Effector CD4-positive, alpha-beta T cell (primary cell): ENCODE results near the gene PGD.
"Not testable (repeated sequence)": the region's sequence is repeated elsewhere in the genome, so short reads cannot be mapped to it uniquely, and the experiment has no call there.

Source experiments
- DNase-seq: peaks from one replicate; pipeline ENCODE4 v3.0.0-alpha.2; 2020

PGD gene

DNA sequence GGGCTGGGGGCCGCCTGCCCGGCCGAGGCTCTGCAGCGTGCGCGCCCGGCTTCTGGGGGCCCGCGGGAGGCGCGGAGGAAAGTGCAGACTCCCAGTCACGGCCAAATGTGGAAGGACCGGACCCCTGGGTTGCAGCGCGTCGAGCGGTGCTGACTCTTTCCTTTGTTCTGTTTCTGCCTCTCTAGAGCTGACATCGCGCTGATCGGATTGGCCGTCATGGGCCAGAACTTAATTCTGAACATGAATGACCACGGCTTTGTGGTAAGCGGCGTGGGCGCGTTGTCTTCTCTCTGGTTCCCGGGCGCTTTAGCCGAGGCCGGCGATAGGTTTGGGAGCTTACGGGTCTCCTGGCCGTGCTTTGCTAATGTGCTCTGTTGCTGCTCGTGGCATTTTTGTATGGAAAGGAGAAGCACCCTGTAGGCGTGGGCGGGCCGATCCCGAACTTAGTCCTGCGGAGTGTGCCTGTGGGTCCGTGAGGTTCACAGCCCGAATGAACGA is 629 bp downstream of the PGD start:
- no peak for DNase-seq

DNA sequence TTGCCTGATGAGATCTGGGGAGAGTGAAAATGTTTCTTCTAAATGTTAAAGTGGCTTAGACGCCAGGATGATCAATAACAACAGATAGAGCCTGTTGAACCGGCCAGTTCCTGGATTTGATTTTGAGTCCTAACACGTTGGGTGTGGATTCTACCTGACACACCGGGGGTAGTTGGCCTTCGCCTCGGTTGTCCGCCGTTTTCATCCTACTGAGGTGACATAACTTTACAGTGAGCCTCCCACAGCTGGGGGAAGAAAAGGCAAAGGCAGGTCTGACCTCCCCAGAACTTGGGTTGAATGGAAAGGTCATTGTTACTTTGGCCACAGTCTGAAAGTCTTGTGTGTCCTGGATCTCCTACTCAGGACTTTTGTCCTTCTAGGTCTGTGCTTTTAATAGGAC is 1.1 kb downstream of the PGD start:
- no peak for DNase-seq

DNA sequence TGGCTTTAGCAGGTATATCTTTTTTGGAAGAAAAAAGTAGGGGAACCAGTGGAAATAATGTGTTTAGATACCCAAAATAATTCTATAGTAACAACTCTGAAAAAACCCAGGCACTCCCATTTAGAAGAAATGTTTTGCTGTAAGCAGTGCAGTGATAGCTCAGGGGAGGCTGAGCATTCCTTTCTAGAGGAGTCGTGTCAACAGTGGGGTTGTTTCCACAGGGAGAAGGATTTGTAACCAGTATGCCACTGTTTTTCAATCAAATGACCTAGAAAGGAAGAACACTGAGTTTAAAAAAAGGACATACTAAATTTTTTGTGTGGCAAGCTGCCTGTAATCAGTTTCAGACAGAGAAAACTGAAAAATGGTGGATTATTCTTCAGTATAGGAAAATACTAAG is 2.4 kb downstream of the PGD start:
- DNase-seq, result no peak

DNA sequence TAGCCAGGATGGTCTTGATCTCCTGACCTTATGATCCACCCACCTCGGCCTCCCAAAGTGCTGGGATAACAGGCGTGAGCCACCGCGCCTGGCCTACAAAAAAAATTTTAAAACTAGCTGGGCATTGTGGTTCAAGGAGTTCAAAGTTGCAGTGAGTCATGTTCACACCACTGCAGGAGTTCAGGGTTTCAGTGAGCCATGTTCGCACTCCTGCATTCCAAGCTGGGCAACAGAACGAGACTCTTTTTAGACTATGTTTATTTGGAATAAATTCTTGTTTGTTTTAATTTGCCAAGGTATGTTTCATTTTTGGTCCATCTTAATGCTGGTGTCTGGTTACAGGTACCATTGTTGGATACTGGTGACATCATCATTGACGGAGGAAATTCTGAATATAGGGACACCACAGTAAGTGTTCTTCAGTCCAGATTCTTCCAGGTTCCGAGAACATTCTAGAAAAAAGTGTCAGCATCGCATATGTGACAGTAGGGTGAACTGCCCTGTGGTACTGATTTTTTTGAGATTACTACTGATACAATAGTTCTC is 3.9 kb downstream of the PGD start:
- no peak for DNase-seq

DNA sequence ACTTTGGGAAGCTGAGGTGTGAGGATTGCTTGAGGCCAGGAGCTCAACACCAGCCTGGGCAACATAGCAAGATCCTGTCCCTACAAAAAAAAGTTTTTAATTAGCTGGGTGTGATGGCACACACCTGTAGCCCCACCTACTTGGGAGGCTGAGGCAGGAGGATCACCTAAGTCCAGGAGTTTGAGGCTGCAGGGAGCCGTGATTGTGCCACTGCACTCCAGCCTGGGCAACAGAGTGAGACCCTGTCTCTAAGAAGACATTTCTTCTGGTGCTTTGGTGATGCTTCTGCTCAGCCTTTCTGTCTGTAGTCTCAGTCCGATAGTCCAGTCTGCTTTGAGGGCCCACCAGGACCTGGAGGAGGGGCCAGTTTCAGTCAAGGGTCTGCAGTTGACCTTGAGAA is 8.3 kb downstream of the PGD start:
- DNase-seq, result no peak

DNA sequence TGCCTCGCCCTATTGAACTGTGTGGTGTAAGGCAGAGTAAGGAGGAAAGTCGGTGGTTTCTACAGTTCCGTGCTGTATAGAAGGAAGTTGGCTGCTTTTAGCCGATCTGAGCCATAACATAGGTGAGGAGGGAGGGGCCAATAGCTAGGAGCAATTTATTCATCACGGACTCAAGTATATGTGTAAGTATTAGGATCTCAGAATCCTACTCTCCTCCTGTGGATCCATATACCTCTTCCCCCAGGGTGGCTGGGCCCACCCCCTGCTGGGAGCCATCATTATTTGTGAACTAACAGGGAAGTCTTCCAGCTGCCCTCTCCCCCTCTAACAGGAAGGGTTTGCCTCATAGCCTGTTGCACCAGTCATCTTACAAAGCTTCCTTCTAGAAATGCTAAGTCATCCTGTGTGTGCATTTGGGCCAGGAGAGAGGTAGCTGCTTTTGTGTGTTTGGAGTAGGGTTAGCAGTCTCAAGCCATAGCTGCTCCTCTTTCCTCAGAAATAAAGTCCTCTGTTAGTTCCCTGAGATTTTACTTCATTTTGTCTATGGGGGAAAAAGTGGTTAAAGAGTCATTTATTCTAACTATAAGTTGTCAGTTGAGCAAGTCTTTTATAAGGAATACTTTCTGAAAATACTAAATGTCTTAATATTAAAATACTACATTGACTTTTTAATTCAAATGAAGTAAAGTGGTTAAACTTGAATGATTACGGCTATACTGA is 16.5 kb downstream of the PGD start:
- no peak for DNase-seq

DNA sequence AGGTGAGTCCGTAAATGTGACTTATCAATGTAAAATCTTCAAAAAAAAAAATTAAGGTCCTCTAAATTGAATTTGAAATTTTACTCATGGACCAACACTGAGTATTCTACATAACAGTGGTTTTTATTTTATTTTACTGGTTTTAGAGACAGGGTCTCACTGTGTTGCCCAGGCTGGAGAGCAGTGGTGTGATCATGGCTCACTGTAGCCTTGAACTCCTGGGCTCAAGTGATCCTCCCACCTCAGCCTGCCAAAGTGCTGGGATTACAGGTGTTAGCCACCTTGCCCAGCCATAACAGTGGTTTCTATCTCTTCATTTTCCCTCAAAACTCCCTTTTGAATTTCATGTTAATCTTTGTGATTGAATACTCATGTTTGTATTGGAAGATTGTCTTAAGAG is 17.1 kb downstream of the PGD start:
- not testable (repeated sequence) for DNase-seq

DNA sequence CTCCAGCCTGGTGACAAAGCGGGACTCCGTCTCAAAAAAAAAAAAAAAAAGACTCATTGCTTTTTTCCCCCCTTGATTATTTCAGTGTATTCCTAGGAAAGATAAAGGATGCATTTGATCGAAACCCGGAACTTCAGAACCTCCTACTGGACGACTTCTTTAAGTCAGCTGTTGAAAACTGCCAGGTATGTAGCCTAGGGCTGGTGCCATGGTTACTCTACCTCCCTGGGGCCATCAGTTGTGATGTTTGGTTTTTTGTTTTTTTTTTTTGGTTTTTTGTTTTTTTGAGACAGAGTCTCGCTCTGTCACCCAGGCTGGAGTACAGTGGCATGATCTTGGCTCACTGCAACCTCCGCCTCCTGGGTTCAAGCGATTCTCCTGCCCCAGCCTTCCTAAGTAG is 19.9 kb downstream of the PGD start:
- not testable (repeated sequence) for DNase-seq

DNA sequence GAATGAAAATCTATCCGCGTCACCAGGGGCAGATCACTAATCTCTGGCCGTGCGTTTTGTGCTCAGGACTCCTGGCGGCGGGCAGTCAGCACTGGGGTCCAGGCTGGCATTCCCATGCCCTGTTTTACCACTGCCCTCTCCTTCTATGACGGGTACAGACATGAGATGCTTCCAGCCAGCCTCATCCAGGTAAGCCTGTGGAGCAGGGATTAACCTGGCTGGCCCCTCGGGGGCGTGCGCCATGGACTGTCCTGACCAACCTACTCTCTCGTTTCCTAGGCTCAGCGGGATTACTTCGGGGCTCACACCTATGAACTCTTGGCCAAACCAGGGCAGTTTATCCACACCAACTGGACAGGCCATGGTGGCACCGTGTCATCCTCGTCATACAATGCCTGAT is 20.5 kb downstream of the PGD start:
- no peak for DNase-seq

DNA sequence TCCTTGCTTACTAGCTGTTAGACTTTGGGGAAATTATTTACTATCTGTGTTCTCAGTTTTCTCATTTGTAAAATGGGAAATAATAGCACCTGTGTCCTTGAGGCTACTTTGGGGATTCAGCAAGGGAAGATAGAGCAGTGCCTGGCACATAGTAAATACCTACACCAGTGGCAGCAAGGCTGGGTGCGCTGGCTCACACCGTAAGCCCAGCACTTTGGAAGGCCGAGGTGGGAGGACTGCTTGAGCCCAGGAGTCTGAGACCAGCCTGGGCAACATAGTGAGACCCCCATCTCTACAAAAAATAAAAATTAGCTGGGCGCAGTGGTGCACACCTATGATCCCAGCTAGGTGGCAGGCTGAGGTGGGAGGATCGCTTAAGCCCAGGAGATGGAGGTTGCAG is 22.8 kb downstream of the PGD start:
- no peak for DNase-seq

DNA sequence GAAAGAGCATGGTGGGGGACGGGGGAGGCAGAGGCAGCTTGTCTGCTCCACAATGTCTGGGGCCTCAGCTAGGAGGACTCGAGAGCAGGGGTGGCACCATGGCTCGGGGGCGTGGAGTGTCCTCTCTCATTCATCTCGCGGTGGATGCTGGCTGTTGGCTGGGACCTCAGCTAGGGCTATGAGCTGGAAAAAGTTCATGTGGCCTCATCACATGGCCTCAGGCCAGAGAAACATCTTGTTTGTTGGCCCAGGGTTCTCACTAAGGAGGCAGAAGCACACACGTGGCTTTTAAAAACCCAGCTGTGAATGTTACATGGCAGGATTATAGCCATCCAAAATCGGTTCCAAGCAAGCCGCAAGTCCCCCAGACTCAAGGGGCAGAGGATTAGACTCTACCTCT is 25.2 kb downstream of the PGD start:
- no peak for DNase-seq

DNA sequence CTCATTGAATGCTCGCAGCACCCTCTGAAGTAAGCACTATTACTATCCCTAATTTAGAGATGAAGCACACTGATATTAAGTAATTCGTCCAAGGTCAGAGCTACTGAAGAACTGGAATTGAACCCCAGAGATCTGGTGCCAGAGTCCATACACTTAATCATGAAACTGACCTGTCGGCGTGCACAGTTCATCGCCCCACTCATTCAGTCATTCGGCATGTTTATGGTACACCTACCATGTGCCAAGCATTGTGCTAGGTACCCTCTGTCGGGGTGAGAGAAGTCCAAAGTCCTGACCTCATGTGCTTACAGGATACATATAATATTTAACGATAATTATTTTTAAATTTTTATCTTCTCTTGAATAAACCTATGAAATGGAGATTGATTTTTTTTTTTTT is 25.8 kb downstream of the PGD start:
- no peak for DNase-seq

DNA sequence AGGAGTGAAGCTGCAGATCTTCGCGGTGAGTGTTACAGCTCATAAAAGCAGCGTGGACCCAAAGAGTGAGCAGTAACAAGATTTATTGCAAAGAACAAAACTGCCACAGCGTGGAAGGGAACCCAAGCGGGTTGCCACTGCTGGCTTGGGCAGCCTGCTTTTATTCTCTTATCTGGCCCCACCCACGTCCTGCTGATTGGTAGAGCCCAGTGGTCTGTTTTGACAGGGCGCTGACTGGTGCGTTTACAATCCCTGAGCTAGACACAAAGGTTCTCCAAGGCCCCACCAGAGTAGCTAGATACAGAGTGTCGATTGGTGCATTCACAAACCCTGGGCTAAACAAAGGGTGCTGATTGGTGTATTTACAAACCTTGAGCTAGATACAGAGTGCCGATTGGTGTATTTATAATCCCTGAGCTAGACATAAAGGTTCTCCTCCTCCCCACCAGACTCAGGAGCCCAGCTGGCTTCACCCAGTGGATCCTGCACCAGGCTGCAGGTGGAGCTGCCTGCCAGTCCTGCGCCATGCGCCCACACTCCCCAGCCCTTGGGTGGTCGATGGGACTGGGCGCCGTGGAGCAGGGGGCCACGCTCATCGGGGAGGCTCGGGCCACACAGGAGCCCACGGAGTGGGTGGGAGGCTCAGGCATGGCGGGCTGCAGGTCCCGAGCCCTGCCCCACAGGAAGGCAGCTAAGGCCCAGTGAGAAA is 27.1 kb downstream of the PGD start:
- DNase-seq, result not testable (repeated sequence)

DNA sequence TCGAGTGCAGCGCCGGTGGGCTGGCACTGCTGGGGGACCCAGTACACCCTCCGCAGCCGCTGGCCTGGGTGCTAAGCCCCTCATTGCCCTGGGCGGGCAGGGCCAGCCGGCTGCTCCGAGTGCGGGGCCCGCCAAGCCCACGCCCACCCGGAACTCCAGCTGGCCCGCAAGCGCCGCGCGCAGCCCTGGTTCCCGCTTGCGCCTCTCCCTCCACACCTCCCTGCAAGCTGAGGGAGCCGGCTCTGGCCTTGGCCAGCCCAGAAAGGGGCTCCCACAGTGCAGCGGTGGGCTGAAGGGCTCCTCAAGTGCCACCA is 27.6 kb downstream of the PGD start:
- DNase-seq, result not testable (repeated sequence)

DNA sequence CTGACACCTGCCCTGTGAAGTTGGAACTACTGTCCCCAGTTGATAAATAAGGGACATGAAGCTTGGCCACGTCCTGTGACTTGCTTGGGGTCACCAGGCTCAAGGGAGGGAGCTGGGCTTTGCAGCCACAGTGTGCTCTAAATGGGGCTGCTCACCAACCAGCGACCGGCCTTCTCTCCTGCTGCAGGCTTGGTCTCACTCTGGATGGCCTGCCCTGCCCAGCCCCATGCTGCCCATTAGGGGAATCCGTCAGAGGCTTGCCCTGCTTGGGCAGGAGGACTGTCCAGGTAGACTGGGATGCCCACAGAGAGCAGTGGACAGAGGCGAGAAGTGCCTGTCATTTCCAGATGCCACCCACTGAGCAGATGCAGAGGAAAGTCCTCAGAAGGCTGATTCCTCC is 30.1 kb downstream of the PGD start:
- DNase-seq, result no peak

DNA sequence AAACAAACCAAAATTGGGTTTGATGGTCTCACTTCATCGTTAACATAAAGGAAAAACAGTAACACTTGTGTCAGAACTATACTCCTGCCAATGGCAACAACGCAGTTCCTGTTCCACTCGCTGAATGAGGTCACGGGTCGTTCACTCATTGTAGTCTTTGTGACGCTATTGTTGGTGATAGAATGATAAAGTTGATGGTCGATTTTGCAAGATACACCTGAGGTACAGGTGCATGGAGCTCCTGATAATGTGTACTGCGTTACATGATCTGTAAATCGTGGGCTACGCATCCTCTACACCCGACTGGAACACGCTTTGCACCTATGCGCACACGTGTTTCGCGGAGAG is 31.0 kb downstream of the PGD start:
- DNase-seq, result no peak

DNA sequence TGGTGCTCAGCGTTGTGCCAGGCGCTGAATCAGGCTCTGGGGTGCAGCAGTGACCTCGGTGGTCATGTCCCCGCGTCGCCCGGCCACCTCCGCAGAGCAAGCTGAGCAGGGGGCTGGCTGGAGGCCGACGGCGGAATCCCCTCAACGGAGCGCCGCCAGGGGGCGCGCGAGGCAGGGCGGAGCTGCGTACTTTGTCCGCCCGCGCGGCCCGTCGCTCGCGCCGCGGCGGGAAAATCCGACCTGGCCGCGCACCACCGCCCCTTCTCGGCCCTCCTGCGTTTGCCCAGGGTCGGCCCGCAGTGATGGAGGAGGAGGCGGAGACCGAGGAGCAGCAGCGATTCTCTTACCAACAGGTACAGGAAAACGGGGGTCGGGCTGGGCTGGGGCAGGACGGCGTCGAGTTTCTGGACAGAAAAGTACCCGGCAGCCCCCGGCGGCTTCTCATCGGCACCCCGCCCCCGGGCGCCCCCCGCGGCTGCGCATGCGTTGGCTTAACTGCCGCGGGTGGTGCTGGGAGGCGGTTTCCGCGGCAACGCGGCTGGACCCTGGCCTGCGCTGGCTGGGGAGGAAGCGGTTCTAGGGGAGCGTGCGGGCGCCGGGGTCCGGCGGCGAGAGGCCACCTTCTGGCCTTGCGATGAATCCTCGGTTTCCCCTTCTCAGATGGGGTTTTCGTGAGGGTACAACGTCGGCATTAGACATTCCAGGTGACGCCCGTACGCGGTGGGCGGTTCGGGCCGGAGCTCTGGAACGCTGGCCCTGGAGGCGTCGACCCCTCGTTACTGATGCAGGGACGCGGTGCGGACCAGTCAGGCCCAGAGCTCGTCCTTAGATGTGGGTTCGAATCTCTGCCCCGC is 31.6 kb downstream of the PGD start, which contains the start of gene CENPS:
CENPS (plus strand) TSS at position 218 of the 854 bp plus-strand sequence; CDS start at position 303, 85 bp downstream.
- peak; percentile 80 for DNase-seq

DNA sequence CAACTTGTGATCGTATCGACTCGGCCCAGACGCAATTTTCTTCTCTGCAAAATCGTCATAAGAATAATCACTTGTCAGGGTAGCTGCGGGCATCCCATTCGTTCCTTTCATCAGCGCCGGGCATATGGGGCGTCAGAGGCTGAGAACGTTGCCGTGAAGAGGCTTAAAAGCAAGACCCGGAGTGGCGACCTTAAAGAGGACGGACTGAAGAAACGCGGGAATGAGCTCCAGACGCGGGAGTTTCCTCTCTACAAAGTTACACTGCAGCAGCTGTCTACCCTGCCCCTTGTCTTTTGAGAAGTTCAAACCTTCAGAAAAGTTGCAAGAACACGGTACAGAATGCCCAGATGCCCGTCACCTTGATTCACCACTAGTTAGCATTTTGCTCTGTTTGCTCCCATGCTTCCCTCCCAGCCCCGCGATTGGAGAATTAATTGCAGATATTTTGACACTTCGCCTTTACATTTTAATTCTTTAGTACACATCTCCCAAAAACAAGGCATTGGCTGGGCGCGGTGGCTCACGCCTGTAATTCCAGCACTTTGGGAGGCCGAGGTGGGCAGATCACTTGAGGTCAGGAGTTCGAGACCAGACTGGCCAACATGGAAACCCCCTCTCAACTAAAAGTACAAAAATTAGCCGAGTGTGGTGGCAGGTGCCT is 32.3 kb downstream of the PGD start:
- no peak for DNase-seq

DNA sequence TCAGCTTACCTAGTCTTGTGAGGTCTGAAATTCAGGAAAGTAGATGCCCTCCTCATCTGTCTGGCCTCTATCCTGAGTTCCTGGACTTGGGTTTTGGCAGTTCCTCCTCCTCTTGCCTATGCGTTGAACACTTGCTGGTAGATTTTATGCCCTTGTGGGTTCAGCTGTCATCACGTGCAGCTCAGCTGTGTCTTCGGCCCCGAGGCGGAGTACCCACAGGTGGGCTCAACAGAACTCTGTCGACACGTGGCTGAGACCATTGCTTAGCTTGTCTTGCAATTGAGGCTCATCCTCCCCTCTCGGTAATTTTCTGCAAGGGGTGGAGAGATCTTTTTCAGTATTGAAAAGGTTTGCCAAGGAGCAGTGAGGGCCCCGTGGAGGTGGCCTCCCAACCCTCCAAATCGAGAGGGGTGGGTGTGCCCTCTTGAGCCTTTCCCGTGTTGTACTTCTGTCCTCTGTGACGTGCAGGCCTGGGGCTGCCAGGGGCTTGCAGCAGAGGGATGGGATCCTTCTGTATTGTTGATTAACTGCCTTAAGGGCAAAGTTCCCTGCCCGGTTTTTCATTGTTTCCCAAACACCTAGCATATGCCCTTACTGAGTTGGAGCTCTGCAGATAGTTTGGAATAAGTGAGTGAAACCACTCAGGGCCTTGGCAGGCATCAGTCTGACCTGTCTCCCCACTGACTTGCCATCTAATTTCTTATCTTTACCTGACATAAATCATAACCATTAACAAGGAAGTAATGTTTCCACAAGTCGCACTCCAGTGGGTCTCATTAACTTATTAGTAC is 34.2 kb downstream of the PGD start:
- DNase-seq, result no peak

DNA sequence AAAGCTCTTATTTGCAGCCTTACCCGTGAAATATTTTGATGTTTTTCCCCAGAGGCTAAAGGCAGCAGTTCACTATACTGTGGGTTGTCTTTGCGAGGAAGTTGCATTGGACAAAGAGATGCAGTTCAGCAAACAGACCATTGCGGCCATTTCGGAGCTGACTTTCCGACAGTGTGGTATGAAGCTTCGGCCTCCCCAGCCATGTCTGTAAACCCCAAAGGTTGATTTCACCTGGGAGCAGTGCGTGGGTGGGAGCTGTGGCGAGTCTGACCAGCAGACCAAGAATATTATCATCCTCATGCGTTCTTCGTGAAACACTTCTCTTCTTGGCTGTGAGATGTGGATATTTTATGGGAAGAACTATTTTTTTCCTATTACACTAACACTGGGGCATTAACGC is 34.9 kb downstream of the PGD start:
- DNase-seq, result no peak

DNA sequence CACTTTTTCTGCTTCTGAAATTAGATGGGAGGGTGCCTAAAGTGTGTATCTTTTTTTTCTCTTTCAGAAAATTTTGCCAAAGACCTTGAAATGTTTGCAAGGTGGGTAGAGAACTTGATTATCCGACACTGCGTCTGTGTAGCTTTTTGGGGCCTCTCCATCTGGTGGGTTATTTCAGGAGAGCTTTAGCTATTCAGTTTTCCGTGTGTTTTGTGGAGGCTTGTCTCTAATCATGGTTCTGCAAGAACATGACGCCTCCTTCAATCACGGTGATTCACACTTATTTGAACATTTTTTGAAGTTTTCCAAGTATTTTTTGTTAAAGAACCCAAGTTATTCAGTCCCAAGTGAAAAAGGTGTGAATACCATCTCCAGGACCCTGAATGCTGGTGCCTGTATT is 35.7 kb downstream of the PGD start:
- DNase-seq, result no peak

DNA sequence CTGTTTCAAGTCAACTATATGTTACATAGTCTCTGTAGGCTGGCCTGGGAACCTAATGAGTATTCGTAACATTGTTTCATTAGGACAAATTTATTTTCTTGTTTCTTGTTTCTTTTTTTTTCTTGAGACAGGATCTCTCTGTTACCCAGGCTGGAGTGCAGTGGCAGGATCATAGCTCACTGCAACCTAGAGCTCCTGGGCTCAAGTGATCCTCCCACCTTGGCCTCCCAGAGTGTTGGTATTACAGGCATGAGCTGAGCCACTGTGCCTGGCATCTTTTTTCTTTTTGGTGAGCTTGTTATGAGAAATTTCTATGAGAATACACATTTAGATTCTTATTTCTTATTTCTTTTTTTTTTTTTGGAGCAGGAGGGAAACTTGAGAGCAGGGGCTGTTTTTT is 38.2 kb downstream of the PGD start:
- DNase-seq, result no peak
